Naive thymus-derived CD4-positive, alpha-beta T cell (primary cell): Measurements from ENCODE around the gene PSMC6. TPM values are rescaled to one million over a fixed set of nuclear protein-coding genes. Genes with fewer than 3 reads are reported as not detected.
A peak's percentile ranks its signal among the peaks of the same experiment; 100 is the strongest.

Experiments used
- ATAC-seq: fragments of 150-1000 bp; cut with Tn5 transposase; 2 replicates; pipeline ENCODE4 v1.10.0; 2021; ENCODE audit warnings: mild to moderate bottlenecking, moderate library complexity
- CTCF ChIA-PET: fragments of 350-600 bp; sonication (Branson Sonifier 250); formaldehyde crosslinking; loops from one replicate; lab custom pipeline; 2021; ENCODE audit warnings: antibody characterized with exemption; lab: Charles Lee
- POLR2A ChIA-PET: fragments of 350-600 bp; sonication (Branson Sonifier 250); formaldehyde crosslinking; loops from one replicate; lab custom pipeline; 2021; ENCODE audit warnings: antibody characterized with exemption, inconsistent platforms; lab: Charles Lee
- DNase-seq, 9 donors: peaks; one replicate each; pipeline versions ENCODE4 v3.0.0 to v3.0.0-alpha.2; 2020 to 2022; ENCODE audit warnings: mixed read lengths in 1 of 9
- H3K27ac ChIP-seq: one replicate; pipeline ENCODE4 v1.7.0; 2013; ENCODE audit warnings: mild to moderate bottlenecking, low read depth, low read length, moderate library complexity
- H3K27me3 ChIP-seq, 2 donors: one replicate each; pipeline ENCODE4 v1.7.0; 2013; ENCODE audit warnings: low read length in 2 of 2, mild to moderate bottlenecking in 2 of 2, moderate library complexity in 2 of 2; ENCODE audit not compliant: control insufficient read depth in 2 of 2, insufficient read depth in 2 of 2
- H3K36me3 ChIP-seq, 3 experiments: 1 replicate in 2 of 3; 2 replicates in 1 of 3; pipeline ENCODE4 v1.7.0; 2013; ENCODE audit warnings: low read length in 3 of 3, mild to moderate bottlenecking in 3 of 3, moderate library complexity in 1 of 3; ENCODE audit not compliant: insufficient read depth in 3 of 3, control insufficient read depth in 2 of 3
- H3K4me1 ChIP-seq, 2 donors: one replicate each; pipeline ENCODE4 v1.7.0; 2013; ENCODE audit warnings: low read length in 2 of 2, mild to moderate bottlenecking in 2 of 2, moderate library complexity in 1 of 2; ENCODE audit not compliant: control insufficient read depth in 2 of 2, insufficient read depth in 2 of 2
- H3K4me3 ChIP-seq: 2 replicates; pipeline ENCODE4 v1.7.0; 2013; ENCODE audit warnings: mild to moderate bottlenecking, low read length
- H3K9me3 ChIP-seq, 3 experiments: 1 replicate in 2 of 3; 2 replicates in 1 of 3; pipeline ENCODE4 v1.7.0; 2013; ENCODE audit warnings: low read length in 3 of 3; ENCODE audit not compliant: control insufficient read depth in 2 of 3
- H3K27ac Mint-ChIP-seq, 9 donors: one replicate each; pipeline ENCODE4 v1.8.0; 2020 to 2022; ENCODE audit warnings: mixed read lengths in 9 of 9, mild to moderate bottlenecking in 8 of 9, moderate library complexity in 5 of 9, inconsistent platforms in 2 of 9
- H3K27me3 Mint-ChIP-seq, 5 donors: one replicate each; pipeline ENCODE4 v1.8.0; 2021 to 2022; ENCODE audit warnings: mixed read lengths in 5 of 5, mild to moderate bottlenecking in 1 of 5
- H3K36me3 Mint-ChIP-seq, 5 donors: one replicate each; pipeline ENCODE4 v1.8.0; 2020 to 2022; ENCODE audit warnings: mixed read lengths in 5 of 5, mild to moderate bottlenecking in 3 of 5, inconsistent platforms in 1 of 5
- H3K4me1 Mint-ChIP-seq, 7 donors: one replicate each; pipeline ENCODE4 v1.8.0; 2020 to 2022; ENCODE audit warnings: mixed read lengths in 7 of 7, mild to moderate bottlenecking in 3 of 7, inconsistent platforms in 1 of 7
- H3K4me3 Mint-ChIP-seq, 10 donors: one replicate each; pipeline ENCODE4 v1.8.0; 2020 to 2022; ENCODE audit warnings: mild to moderate bottlenecking in 10 of 10, mixed read lengths in 10 of 10, moderate library complexity in 6 of 10, inconsistent platforms in 2 of 10
- H3K9me3 Mint-ChIP-seq, 11 donors: one replicate each; pipeline ENCODE4 v1.8.0; 2020 to 2022; ENCODE audit warnings: mixed read lengths in 11 of 11, mild to moderate bottlenecking in 4 of 11, inconsistent platforms in 1 of 11, moderate library complexity in 1 of 11
- intact Hi-C, 2 donors: fragments of 100-400 bp; cut with micrococcal nuclease; formaldehyde crosslinking; loops; one replicate each; pipeline ENCODE4 v1.15.1; 2023
- polyA plus RNA-seq, 2 donors: library from polyadenylated mRNA; unstranded; fragments of 300-500 nt; fragmentation: Illumina TruSeq; gene quantifications; one replicate each; pipeline ENCODE4 v1.2.3, GENCODE V29; 2021
- total RNA-seq, 6 experiments: library from RNA in 5 of 6; stranded (reverse) in 5 of 6; gene quantifications; 1 replicate in 5 of 6; 2 replicates in 1 of 6; pipeline ENCODE4 v1.2.3 and lab custom pipeline; 2021 to 2026

The PSMC6 gene
- total RNA-seq (100 to 1,000 TPM in 1 of 5 experiments, 10 to 100 TPM in 4; 84.8 to 131 (median 95.9) TPM), polyA plus RNA-seq (10 to 100 TPM; 63.8 to 64.4 TPM), total RNA-seq (lab: John Stamatoyannopoulos, UW) (84.1 reads per million, percentile 81 among the genes with 10 or more reads in this experiment)

DNA sequence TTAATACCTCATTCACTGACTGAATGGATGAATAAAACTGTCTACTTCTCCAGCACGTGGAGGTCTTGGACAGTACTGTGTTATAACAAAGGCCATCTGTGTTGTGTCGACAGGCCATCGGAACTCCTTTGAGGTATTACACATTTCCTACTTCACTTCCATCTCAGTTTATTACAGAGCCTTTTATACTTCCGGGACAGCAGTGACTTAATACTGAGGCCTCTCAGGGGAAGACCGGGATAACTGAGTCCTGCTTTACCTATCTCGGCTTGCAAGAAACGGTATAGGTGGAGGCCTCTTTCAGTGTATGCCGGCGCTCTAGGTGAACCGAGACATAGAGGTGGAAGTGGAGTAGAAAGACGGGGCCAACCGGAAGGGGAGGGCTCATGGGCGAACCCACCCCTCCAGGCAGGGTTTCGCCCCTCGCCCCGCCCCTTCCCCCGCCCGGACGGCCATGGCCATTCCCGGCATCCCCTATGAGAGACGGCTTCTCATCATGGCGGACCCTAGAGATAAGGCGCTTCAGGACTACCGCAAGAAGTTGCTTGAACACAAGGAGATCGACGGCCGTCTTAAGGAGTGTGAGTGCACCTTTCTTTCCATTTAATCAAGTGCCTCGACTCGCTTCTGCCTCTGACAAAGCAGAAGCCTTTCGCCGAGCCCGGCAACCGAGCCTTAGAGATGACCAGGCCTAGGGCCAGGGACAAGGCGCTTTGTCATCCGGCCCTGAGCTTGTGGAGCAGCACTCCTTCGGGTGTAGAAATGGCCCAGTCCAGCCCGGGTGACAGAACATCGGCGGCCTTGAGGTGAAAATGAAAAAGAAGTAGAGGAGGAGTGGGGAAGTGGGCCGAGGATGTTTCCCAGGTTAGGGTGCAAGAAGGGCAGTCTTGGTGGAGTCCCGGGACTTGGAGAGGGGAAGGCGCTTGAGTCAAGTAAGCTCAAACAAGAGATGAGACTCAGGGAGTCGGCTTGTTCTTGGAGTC is at the start of gene PSMC6:
PSMC6 (plus strand) TSS at position 477 of the 983 bp plus-strand sequence; CDS start at position 497, 20 bp downstream.
- Mint-ChIP-seq H3K27me3 (no peaks in the 10 kb centered on the region), H3K27ac (peak within 1 kb of the TSS; percentile 95 to 98 (median 97)), H3K4me1 (peaks cover 28 to 60% (median 52%) of the 10 kb centered on the region in 7 donors), H3K4me3 (peak within 1 kb of the TSS; percentile 96 to 100 (median 98)), H3K36me3 (peaks cover 0 to 24% (median 12%) of the 10 kb centered on the region in 5 donors), H3K9me3 (no peaks in the 10 kb centered on the region)
- Histone ChIP-seq H3K9me3 (no peaks in the 10 kb centered on the region), H3K27ac (peak within 1 kb of the TSS; percentile 82), H3K4me1 (peaks cover 11 to 16% of the 10 kb centered on the region in 2 donors), H3K27me3 (no peaks in the 10 kb centered on the region), H3K36me3 (peaks cover 0 to 18% (median 17%) of the 10 kb centered on the region in 3 experiments), H3K4me3 (peak within 1 kb of the TSS; percentile 74)
- peak; percentile 99 for ATAC-seq
- POLR2A ChIA-PET = interaction anchor here (0.7 to 3.5 kb wide), 10 partner anchors 10 to 421 kb away, joined by 3 to 21 read pairs (median 5); partner anchors contain the start of genes ERO1A and STYX
- peak; percentile 82 to 93 (median 90) for DNase-seq
- CTCF ChIA-PET = no interaction called here
- intact Hi-C loops = loop anchor here (1.0 to 5.0 kb wide), 12 partner anchors 12 to 1055 kb away; partner anchors contain the start of genes GNPNAT1 (in 2 of the 2), GPR137C (in 2 of the 2), STYX (in 2 of the 2) and TXNDC16 (in 2 of the 2)

DNA sequence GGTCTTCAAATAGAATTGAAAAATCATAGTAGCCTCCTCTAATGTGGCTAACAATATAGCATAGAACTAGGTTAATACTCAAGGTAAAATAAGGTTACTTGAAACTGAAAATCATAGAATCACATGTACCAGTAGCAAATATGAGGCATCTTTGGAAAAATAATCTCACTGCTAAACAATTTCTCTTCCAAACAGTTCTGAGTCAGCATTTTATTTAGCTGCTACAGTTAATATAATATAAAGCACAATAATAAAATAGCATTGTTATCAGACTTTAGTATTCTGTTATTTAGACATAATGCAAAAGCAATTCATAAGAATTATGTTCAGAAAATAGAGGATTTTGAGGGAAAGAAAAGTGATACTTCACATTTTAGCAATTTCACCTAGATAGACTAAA is 46.7 kb upstream of the PSMC6 start:
- H3K4me1 Mint-ChIP-seq = peaks cover 0 to 16% (median 0%) of the 10 kb centered on the region in 7 donors
- CTCF ChIA-PET = no interaction called here

DNA sequence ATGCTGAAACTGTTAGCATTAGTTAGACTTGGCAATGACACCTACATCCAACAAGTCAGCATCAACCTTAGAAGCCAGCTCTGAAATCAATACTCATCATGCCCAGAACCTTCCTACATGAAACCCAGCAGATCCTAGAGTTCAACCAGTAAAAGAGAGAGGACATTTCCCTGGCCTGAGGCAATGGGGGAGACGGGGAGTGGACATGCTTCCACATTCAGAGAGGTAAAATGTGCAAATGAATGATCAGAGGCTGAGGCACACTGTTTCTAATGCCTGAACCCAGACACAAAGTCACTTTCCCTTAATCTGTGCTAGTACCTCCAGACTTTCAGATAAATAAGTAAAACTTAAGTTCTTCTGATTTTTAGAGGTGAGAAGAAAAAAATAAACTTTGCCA is 46.2 kb upstream of the PSMC6 start:
- no peak overlapping the region for H3K4me3 Mint-ChIP-seq
- Histone ChIP-seq H3K4me1 (no peaks in the 10 kb centered on the region), H3K27ac (no peak overlapping the region), H3K36me3 (peaks cover 9 to 25% (median 13%) of the 10 kb centered on the region in 3 experiments), H3K27me3 (no peaks in the 10 kb centered on the region), H3K9me3 (no peaks in the 10 kb centered on the region), H3K4me3 (no peak overlapping the region)
- no peak for DNase-seq
- POLR2A ChIA-PET = interaction anchor here (0.6 kb wide), 1 partner anchor 301 kb away, joined by 4 read pairs; no protein-coding TSS in a partner anchor
- intact Hi-C loops = loop anchor here in 1 of 2 donors (5.0 kb wide), 1 partner anchor 364 kb away; no protein-coding TSS in a partner anchor
- CTCF ChIA-PET = interaction anchor here (0.5 kb wide), 1 partner anchor 881 kb away, joined by 3 read pairs; no protein-coding TSS in a partner anchor
- no peak for ATAC-seq
- no peaks in the 10 kb centered on the region for H3K27me3 Mint-ChIP-seq
- peaks cover 0 to 18% (median 0%) of the 10 kb centered on the region in 7 donors for H3K4me1 Mint-ChIP-seq
- no peaks in the 10 kb centered on the region for H3K9me3 Mint-ChIP-seq
- peaks cover 0 to 37% (median 27%) of the 10 kb centered on the region in 5 donors for H3K36me3 Mint-ChIP-seq
- no peak overlapping the region for H3K27ac Mint-ChIP-seq

More for the DNA sequence above, 46.7 kb upstream of the PSMC6 start:
- H3K36me3 ChIP-seq = peaks cover 9 to 20% (median 10%) of the 10 kb centered on the region in 3 experiments
- H3K27ac ChIP-seq = no peak overlapping the region
- Mint-ChIP-seq H3K27ac (no peak overlapping the region), H3K9me3 (no peaks in the 10 kb centered on the region), H3K4me3 (no peak overlapping the region), H3K36me3 (peaks cover 0 to 33% (median 22%) of the 10 kb centered on the region in 5 donors), H3K27me3 (no peaks in the 10 kb centered on the region)
- no peaks in the 10 kb centered on the region for H3K4me1 ChIP-seq
- no peaks in the 10 kb centered on the region for H3K27me3 ChIP-seq
- intact Hi-C loops = loop anchor here in 1 of 2 donors (5.0 kb wide), 1 partner anchor 363 kb away; no protein-coding TSS in a partner anchor
- no peak for DNase-seq
- POLR2A ChIA-PET = no interaction called here
- H3K4me3 ChIP-seq = no peak overlapping the region
- no peaks in the 10 kb centered on the region for H3K9me3 ChIP-seq
- ATAC-seq = no peak

DNA sequence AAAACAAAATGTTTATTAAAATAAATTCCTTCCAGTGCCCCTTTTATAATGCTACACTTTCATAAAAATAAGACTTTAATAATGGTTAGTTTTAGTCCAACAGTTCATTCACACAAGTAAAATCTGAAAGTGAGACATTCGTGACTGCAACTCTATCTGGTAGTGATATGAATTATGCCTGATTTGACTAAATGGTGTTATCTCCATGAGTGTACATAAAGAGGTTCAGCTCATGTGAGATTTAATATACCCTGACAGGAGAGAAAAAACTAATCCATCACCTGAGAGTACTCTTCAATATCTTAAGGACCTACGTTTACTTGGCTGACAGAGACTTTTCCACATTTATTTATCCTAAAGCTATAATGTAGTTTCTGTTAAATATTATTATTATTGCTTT is 45.7 kb upstream of the PSMC6 start:
- no peaks in the 10 kb centered on the region for H3K4me1 ChIP-seq
- ChIA-PET POLR2A (interaction anchor here (0.6 kb wide), 1 partner anchor 301 kb away, joined by 4 read pairs; no protein-coding TSS in a partner anchor), CTCF (interaction anchor here (0.5 kb wide), 1 partner anchor 882 kb away, joined by 3 read pairs; no protein-coding TSS in a partner anchor)
- H3K27ac ChIP-seq = no peak overlapping the region
- no peaks in the 10 kb centered on the region for H3K27me3 ChIP-seq
- H3K4me3 ChIP-seq = no peak overlapping the region
- Mint-ChIP-seq H3K9me3 (no peaks in the 10 kb centered on the region), H3K4me3 (no peak overlapping the region), H3K27ac (no peak overlapping the region), H3K36me3 (peaks cover 0 to 35% (median 28%) of the 10 kb centered on the region in 5 donors), H3K27me3 (no peaks in the 10 kb centered on the region), H3K4me1 (peaks cover 0 to 18% (median 0%) of the 10 kb centered on the region in 7 donors)
- no peak for DNase-seq
- no peaks in the 10 kb centered on the region for H3K9me3 ChIP-seq
- ATAC-seq = no peak
- intact Hi-C loops = loop anchor here in 1 of 2 donors (5.0 kb wide), 1 partner anchor 364 kb away; no protein-coding TSS in a partner anchor
- peaks cover 9 to 28% (median 13%) of the 10 kb centered on the region in 3 experiments for H3K36me3 ChIP-seq

GRCh38 chr14:52663850-52664249 is 43.1 kb upstream of the PSMC6 start:
- H3K27ac Mint-ChIP-seq = no peak overlapping the region
- H3K27ac ChIP-seq = no peak overlapping the region
- H3K4me3 ChIP-seq = no peak overlapping the region
- ChIA-PET POLR2A (interaction anchor here (1.3 kb wide), 1 partner anchor 29 kb away, joined by 4 read pairs; no protein-coding TSS in a partner anchor), CTCF (no interaction called here)
- no peaks in the 10 kb centered on the region for H3K9me3 ChIP-seq
- no peak for ATAC-seq
- peaks cover 0 to 26% (median 6%) of the 10 kb centered on the region in 3 experiments for H3K36me3 ChIP-seq
- intact Hi-C loops = loop anchor here in 1 of 2 donors (5.0 kb wide), 1 partner anchor 367 kb away; no protein-coding TSS in a partner anchor
- H3K4me3 Mint-ChIP-seq = no peak overlapping the region
- H3K4me1 ChIP-seq = no peaks in the 10 kb centered on the region
- H3K27me3 ChIP-seq = no peaks in the 10 kb centered on the region
- H3K4me1 Mint-ChIP-seq = peaks cover 0 to 10% (median 0%) of the 10 kb centered on the region in 7 donors
- H3K9me3 Mint-ChIP-seq = no peaks in the 10 kb centered on the region
- no peaks in the 10 kb centered on the region for H3K27me3 Mint-ChIP-seq
- H3K36me3 Mint-ChIP-seq = peaks cover 7 to 35% (median 24%) of the 10 kb centered on the region in 5 donors
- DNase-seq = no peak

DNA sequence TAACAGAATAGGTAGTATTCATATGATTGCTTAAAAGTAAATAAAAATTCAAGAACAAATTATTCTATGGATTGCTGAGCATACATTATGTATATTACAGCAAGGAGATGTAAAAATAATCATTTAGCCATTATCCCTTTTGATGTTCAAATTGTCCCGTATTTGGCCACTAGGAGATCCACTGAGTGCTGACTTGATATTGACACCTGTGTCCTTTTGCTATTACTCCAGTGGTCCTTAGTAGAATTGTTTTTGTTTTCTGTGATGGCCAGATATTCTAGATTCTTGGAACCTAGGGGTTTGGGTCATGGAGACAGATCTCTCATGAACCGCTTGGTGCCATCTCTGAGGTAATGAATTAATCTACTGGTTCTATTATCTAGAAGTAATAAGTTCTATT is 28.4 kb upstream of the PSMC6 start:
- H3K36me3 Mint-ChIP-seq = peaks cover 0 to 32% (median 20%) of the 10 kb centered on the region in 5 donors
- H3K36me3 ChIP-seq = peaks cover 0 to 18% (median 11%) of the 10 kb centered on the region in 3 experiments

More for the DNA sequence above, 28.4 kb upstream of the PSMC6 start:
- Mint-ChIP-seq H3K4me3 (no peak overlapping the region), H3K27ac (peak overlapping the region in 1 of 9 donors; percentile 70), H3K4me1 (peaks cover 0 to 20% (median 7%) of the 10 kb centered on the region in 7 donors), H3K9me3 (peaks cover 0 to 1% (median 0%) of the 10 kb centered on the region in 11 donors), H3K27me3 (no peaks in the 10 kb centered on the region)
- peak; percentile 42 for ATAC-seq
- H3K4me1 ChIP-seq = no peaks in the 10 kb centered on the region
- peak in 4 of 9 donors; percentile 10 to 23 (median 19) for DNase-seq
- intact Hi-C loops = loop anchor here (2.0 to 5.0 kb wide), 5 partner anchors 14 to 284 kb away; partner anchors contain the start of genes ERO1A (in 1 of the 2) and PSMC6 (in 1 of the 2)
- no peaks in the 10 kb centered on the region for H3K27me3 ChIP-seq
- ChIA-PET CTCF (interaction anchor here (0.6 kb wide), 1 partner anchor 277 kb away, joined by 3 read pairs; no protein-coding TSS in a partner anchor), POLR2A (no interaction called here)
- no peaks in the 10 kb centered on the region for H3K9me3 ChIP-seq
- no peak overlapping the region for H3K4me3 ChIP-seq
- no peak overlapping the region for H3K27ac ChIP-seq
